ENCODE measurements around the gene FLVCR2.

FLVCR2 gene

DNA sequence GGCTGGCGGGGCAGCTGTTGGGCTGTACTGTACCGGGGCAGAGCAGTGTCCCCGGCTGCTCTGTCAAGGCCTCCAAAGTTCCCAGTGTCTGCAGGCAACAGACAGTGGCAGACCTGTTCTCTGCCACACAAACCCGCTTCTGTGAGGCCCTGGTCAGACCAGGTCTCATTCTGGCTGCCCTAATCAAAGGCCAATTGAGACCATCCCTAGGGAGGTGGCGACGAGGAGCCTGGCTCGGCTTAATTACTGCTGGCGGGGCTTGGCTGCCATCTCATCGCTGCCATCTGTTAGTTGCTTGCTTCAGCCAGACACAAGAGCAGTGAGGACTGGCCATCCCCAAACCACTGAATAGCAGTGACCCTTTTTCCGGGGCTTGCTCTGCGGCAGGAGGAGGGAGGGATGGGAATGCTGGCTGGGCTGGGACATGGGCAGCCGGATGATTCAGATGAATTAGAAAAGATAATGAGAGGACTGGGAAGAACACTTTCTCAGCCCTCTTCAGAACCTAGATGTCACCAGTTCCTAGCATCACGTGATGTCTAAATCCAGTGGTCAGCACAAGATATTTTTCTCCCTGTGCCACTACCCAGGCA, 57.8 kb downstream of the FLVCR2 start:
- DNase-seq: no peak

- DNase-seq: no peak
Observed at GRCh38 chr14:75640876-75641275, 62.5 kb downstream of the FLVCR2 start.

DNA sequence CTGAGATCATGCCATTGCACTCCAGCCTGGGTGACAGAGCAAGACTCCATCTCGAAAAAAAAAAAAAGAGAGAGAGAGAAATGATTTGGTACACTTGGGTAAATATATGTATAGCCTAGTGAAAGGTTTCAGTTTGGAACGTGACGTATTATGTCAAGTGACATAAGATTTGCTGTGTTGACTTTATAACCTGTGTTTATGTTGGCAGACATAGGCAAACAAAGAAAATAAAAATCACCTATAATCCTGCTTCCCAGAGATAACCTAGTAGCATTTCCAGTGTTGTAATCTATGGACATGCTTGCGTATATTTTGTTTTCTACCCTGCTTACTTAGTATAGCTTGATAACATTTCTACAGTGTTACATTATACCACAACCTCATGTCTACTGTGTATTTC, 65.6 kb downstream of the FLVCR2 start:
- DNase-seq: no peak

DNA sequence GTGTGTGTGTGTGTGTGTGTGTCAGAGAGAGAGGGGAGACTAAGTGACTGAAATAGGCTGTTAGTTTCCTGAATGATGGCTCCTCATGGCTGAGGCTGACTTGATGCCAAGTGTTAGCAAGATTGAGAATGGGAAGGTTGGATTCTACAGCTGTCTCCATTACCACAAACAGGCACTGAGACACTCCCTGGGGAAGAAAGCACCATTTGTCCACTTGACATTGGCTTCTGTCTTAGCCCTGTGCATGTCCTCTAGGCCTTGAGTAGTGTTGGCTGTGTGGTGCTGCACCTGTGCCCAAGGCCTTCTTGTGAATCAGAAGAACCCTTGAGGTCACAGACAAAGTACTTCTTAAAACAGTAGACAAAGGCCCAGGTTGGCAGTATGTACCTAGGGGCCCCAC, 66.6 kb downstream of the FLVCR2 start:
- DNase-seq: no peak

- no peak for DNase-seq
Observed at GRCh38 chr14:75646762-75647161, 68.3 kb downstream of the FLVCR2 start.

DNA sequence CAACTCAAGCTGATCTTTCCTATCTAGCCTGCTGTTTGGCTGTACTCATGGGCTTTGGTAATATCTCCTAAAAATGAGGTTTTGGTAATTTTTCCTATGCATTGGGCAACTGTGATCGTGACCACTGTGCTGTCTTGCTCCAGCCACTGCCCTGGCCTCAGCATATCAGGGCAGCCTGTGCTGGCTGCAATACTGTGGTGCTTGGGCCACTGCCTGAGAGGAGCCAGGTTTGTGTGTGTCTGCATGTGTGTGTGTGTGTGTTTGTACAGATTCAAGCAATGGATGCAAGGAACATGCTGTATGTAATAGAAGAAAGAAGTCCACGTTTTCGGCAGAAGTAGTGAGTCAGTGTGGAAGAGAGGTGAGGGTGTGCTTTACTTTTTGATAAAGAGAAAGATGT, 69.2 kb downstream of the FLVCR2 start:
- no peak for DNase-seq

GRCh38 chr14:75648066-75648838, 69.8 kb downstream of the FLVCR2 start:
- peak; percentile 86 for DNase-seq

GRCh38 chr14:75649337-75649736, 70.9 kb downstream of the FLVCR2 start:
- DNase-seq: no peak

- no peak for DNase-seq
Observed at GRCh38 chr14:75649773-75650172, 71.4 kb downstream of the FLVCR2 start.

GRCh38 chr14:75650253-75651058, 72.0 kb downstream of the FLVCR2 start:
- no peak for DNase-seq

DNA sequence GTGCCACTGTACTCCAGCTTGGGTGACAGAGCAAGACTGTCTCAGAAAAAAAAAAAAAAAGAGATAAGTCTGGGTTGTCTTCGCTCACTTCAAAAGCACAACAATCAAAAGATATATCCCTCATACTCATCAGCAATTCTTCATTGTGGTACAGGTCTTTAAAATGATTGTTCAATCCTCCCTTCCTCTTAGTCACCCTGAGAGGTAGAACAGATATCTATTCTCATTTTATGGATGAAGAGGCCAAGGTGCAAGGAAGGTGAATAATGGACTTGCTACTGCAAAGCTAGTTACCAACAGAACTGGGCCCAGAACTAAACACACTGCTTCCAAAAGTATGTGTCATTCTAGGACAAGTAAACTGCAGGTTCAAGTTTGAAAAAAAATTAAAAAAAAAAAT, 75.1 kb downstream of the FLVCR2 start:
- no peak for DNase-seq

DNA sequence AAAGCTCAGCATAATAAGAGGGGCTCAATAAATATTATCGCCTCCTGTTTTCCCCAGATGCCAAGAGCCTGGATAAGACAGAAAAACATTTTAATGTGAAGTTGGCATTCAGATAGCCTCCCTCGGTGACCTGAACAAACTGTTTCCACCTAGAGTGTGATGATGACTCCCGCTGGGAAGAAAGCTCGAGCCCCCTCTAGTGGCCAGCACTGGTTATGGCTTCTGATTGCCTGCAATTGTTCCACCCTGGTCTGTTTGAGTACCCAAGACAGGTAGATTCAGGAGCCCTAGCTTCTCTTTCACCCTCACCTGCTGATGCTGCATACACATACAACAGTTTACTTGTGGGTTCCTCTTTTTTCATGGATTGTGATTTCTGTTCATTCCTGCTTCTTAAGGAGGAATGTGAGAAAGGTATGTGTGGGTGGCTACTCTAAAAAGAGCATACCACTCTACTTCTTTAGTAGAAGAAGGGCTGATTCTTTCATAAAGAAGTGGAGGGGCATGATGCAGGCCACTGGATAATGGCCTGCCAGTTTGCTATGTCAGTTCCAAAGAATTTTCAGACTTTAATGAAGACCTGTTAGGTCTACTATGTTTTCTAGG, 75.8 kb downstream of the FLVCR2 start:
- peak; percentile 23 for DNase-seq

- no peak for DNase-seq
Observed at GRCh38 chr14:75655235-75655634, 76.8 kb downstream of the FLVCR2 start.

DNA sequence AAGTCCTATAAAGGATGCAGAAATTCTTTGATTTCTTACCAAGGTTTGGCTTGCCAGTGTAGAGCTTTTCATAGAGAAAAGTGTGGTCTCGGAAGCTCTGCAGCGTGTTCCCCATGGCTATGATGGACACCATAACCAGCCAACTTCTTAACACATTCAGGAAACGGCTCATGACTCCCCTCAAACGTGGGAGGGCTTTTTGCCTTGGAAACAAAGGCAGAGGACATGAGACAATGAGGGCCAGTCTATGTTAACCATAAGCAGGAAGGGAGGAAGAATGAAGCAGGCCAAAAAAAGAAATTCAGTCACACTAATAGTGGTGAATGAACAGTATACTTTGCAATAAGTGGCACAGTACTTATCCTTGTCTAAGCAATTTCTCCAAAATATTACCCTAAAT, 78.9 kb downstream of the FLVCR2 start:
- no peak for DNase-seq

DNA sequence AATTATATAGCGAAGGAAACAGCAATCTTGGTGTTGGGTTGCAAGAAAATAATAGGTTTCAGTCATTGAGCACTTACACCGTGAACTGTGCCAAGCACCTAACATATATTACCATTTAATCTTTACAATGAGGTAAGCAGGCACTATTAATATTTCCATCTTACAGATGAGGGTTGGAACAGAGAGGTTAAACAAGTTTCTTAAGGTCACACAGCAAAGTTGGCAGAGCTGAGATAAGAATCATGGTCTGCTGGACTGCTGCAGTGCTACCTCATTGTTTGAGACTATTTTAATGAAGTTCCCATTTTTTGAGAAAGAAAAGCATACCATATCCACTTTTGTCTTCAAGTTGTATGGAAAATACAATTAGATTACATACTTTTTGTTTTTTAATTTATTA, 80.5 kb downstream of the FLVCR2 start:
- DNase-seq: no peak

DNA sequence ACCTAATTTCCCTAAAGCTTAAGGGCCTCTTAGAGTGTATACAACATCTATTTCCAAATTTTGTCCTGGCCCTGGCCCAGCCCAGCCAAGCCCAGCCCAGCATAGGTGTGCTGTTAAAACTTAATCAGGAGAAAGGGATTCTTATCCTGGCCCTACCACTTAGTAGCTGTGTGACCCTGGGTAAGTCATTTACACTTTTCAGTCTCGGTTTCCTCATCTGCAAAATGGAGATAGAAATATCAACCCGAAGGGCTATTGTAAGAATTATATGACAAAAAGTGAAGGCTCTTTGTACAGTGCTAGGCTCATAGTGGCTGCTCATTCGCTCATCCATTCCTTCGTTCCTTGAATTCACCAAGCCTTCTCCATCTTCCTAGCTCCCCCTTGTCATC, 81.8 kb downstream of the FLVCR2 start:
- no peak for DNase-seq

GRCh38 chr14:75660630-75661498, 82.4 kb downstream of the FLVCR2 start, which contains the start of the genes ERG28 and TTLL5:
ERG28 (minus strand) TSS chr14:75660876; CDS start chr14:75657502, 3,374 bp downstream.
TTLL5 (plus strand) TSS chr14:75661246; CDS start chr14:75663150, 1,904 bp downstream.
- DNase-seq: peak; percentile 99

- no peak for DNase-seq
Observed at GRCh38 chr14:75661499-75661814, 83.0 kb downstream of the FLVCR2 start.

DNA sequence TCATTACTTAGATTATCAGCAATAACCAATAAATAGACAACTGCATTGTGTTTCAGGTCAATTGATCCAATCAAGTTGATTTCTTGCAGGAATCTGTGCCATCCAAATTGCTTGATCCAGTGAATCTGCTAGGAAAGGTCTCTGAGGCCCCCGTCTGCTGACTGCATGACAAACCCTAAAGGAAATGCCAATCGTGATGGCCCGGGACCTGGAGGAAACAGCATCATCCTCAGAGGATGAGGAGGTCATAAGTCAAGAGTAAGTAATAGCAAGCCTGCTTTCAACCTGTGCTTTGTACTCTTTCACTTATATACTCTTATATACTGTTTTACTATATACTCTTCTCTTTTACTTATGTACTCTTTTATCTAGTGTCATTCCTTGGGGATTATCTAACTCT, 84.5 kb downstream of the FLVCR2 start:
- DNase-seq: no peak

GRCh38 chr14:75667099-75667765, 88.8 kb downstream of the FLVCR2 start:
- no peak for DNase-seq

DNA sequence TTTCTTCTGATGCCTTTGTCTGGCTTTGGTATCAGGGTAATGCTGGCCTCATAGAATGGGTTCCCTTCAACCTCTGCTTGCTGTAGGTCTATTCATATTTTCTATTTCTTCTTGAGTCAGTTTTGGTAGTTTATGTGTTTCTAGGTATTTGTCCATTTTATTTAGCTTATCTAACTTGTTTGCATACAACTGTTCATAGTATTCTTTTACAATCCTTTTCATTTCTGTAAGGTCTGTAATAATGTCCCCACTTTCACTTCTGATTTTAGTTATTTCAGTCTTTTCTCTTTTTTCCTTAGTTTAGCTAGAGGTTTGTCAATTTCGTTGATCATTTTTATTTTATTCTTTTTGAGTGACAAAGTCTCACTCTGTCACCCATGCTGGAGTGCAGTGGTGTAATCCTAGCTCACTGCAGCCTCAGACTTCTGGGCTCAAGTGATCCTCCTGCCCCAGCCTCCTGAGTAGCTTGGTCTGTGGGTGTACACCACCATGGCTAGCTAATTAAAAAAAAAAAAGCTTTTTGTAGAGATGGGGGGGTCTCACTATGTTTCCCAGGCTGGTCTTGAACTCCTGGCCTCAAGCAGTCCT, 94.3 kb downstream of the FLVCR2 start:
- no peak for DNase-seq

Measured in amniotic stem cell (primary cell).